ENCODE data around the gene KRT26.
"Not testable (repeated sequence)": the region's sequence is repeated elsewhere in the genome, so short reads cannot be mapped to it uniquely, and the experiment has no call there.

Gene KRT26

DNA sequence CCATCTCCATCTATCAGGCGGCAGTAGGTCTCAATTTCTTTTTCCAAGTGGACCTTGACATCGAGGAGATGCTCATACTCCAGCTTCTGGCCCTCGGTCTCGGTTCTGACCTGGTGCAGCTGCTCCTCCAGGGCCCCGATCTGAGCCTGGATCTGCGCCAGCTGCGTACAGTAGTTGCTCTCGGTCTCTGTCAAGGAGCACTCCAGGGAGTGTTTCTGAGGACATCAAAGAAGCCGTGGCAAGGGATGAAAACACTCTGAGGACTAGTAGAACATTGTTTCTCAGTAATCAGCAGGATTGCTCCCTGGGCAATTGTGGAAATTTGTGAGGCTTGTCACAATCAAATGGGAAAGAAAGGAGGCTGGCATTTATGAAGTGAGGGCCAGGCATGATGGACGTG, 21.8 kb upstream of the KRT26 start:
- no peak for DNase-seq

DNA sequence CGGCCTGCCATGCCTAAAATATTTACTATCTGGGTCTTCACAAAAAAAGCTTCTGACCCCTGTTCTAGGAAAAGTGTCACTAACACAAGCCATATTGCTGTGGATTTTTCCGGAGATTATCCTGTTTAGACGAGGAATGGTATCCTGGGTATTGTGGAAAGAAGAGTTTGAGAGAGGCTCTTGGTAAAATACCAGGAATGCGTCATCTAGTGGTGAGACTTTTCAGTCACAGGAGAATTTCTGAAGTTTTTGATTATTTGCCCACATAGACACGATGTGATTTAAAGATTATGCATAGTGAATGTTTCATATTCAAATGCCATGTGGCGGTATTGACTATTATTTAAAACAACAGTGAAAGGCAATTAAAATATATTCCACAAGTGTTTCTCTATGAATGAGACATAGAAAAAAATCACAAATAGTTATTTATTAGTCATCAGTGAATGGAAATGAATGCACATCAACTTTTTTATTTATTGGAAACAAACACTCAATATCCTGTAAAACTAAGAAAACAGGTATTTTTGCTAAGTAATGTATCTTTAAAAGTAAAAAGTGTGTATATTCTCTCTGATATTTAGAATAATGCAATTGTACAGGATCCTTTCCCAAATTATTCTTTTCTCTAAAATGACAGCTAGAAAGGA, 19.9 kb upstream of the KRT26 start:
- DNase-seq = no peak

DNA sequence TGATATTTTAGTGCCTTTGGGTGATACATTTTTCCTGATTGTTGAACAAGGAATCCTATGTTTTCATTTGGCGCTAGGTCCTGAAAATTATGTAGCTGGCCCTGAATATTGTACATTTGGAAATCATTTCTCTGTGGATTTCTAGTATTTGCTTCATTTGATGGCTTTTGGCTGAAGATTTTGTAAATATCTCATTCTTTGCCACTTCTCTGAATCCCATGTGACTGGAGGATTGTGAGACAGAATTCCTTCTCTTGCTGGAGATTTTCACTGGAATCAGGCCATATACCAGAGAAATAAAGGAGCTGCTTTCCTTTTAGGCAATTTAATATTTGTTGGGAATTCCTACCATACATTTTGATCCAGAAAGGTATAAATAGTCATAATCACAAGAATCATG, 19.1 kb upstream of the KRT26 start:
- DNase-seq = no peak

DNA sequence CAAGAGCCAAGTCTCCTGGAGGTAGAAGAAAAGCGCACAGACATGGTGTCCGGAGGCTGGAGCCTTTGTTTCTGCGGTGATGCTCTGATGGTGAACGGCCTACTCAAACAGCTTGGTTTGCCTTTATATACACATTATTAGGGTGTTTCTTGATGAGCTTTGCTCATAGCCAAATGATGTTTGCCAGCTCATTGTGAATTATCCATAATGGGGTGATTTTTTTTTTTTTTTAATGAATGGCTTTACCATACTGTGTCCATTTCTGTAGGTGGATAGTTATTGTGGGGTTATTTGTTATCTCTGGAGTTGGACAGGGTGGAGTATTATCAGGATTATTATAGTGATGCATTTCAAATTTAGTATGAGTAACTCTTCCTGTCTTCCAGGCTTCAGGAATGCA, 10.4 kb upstream of the KRT26 start, which contains the start of gene KRT27:
KRT27 (minus strand) TSS at position 101 of the 400 bp plus-strand sequence; CDS start at position 44, 57 bp downstream.
- DNase-seq = no peak

DNA sequence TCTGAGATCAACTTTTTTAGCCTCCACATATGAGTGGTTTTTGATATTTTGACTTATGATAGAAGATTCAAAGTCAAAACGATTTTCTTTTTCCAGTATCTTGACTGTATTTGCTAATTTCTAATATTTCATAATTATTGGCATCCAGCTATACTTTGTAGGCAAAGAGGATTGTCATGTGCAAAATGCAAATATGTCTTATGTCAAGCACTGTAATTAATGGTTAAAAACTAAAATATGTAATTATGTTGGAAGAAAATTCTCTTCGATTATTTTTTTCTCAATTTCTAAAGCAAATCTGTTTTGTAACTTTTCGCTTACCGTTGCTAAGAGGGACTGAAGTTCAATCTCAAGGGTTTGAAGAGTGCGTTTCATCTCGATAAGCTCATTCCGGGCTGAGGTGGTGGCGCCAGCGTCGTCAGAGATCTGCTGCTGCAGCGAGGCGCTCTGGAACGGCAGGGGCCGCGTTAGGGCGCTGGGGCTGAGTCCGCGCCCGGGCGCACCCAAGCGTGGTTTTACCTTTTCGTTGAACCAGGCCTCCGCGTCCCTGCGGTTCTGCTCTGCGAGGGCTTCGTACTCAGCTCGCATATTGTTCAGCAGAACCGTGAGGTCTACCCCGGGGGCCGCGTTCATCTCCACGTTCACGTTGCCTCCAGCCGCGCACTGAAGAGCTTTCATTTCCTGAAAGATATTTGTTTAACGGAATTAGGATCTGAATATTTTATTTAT, 7.3 kb upstream of the KRT26 start:
- peak; percentile 33 for DNase-seq

DNA sequence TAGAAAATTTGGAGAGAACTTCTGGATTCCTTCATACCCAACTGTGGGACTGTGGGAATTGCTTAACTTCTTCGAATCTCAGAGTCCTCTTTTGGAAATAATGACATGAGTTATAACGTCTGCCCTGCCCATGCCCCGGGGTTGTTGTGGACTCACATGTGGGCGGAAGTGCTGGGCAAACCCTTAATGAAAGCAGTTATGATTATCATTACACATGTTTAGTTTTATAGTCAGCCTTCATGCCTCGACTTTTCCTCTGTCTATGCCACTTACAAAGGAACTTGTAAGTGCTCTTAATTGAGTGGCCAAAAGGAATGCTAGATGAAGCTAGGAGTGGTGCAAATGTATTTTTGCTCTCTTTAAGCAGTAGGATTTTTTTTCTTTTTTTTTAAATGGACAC, 6.5 kb upstream of the KRT26 start:
- DNase-seq = no peak

DNA sequence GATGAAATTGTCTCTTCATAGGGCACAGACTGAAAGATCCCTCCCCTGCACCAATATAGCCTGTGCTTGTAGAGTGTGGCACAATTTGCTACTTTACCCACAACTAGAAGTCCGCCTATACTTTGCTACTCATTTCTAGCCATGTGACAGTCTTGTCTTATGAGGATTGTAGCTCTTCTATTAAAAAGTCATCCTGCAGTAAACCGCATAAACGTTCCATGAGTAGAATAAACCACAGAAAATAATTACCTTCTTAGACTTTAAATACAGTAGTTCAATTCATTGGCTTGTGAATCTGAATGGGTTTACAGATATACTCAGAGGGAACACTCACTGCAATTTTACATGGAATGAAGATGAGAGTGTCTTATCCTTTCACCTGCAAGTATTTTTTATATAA, 6.0 kb upstream of the KRT26 start:
- DNase-seq = no peak

DNA sequence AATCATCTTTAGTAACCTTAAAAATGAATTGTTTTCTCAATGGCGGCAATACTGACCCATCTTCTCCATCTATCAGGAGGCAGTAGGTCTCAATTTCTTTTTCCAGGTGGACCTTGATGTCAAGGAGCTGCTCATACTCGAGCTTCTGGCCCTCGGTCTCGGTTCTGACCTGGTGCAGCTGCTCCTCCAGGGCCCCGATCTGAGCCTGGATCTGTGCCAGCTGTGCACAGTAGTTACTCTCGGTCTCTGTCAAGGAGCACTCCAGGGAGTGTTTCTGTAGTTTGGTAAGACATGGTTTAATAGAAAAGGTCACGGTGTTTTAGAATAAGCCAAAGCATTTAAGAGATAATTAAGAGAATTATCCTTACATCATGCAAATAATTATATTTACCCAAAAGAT, 5.5 kb upstream of the KRT26 start:
- DNase-seq = no peak

DNA sequence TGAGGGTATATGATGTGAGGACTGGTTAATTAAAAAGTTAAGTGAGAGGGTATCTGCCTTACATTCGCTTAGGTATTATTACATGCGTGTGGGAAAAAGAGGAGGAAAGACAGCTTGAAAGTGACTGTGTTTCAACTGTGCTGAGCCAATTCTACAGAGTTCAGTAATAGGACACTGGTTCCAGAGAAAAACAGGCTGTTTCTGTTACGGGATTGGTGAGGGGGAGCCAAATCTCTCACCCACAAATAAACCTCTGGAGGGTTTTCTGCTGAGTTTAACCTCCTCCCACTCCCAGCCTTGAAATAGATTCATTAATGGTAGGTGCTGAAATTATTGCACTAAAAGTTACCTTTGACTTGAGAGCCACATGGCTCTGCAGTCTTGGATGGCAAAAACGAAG, 3.9 kb upstream of the KRT26 start:
- no peak for DNase-seq

DNA sequence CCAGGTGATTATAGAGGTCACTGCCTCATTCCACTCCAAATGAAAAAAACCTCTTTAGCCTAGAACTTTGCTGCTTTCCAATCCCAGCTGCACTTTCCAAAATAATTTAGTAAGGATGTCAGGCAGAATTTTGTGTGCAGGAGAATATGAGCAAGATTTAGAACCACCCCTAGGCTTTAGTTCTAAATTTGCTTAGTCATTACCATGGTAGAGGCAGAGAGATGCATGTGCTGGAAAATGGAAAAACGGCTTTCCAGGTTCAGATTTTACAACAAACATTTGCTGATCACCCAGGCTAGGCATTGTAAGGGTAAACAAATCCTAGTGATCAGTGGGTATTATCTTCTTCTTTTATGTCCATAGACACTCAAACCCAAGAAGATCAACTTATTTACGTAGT, 6.3 kb downstream of the KRT26 start:
- no peak for DNase-seq

DNA sequence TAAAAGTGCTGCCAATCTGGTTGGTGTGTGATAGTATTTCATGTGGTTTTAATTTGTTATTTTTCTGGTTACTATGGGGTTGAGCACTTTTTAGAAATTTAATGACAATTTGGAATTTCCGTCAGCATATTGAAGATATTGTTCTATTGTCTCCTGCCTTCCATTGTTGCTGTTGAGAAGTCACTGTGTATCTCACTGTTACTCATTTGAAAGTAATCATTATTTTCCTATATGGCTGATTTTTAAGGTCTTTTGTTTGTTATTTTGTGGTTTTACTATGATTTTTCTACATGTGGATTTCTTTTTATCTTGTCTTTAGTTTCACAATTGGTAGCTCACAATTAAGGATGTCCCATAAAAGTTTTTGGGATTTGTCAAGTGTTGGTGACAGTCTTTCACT, 8.2 kb downstream of the KRT26 start:
- DNase-seq = no peak

DNA sequence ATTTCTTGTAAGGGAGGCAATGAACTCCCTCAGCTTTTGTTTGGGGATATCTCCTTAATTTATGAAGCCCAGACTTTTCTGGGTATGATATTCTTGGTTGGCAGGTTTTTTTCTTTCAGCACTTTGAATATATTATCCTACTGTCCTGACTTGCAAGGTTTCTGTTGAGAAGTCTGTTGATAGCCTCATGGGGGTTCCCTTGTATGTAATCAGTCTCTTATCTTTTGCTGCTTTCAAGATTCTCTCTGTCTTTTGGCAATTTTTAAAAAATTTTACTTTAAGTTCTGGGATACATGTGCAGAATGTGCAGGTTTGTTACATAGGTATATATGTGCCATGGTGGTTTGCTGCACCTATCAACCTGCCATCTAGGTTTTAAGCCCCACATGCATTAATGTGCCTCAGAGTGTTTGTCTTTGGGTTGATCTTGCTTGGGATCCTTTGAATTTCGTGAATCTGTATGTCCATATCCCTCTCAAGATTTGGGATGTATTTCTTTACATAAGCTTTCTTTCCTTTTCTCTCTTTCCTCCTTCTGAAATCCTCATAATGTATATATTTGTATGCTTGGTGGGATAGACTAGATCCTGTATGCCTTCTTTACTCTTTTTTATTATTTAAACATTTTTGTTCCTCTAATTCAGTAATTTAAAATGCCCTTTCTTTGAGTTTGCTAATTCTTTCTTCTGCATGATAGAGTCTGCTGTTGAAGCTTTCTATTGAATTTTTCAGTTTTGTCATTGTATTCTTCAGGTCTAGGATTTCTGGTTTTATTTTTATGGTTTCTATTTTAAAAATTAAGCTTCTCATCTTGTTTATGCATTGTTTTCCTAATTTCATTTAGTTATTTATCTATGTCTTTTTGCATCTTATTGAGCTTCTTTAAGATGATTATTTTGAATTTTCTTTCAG, 11.6 kb downstream of the KRT26 start:
- no peak for DNase-seq

DNA sequence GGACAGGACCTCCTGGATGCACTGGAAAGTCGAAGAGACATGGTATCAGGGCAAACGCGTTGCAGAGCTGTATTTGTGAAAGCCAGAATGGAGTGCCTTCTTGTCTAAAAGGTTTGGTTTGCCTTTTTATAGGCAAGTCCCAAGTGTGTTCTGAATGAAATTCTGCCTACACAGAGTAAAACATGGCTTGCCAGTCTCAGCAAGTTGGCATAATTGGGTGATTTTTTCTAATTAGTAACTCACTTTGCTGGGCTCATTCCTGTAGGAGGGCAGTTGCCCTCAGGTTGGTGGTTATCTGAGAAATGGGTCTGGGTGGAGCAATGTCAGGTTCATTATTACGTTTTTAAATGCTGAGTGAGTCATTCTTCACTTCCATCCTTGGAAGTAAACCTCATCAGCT, 16.8 kb downstream of the KRT26 start, which contains the start of gene KRT25:
KRT25 (minus strand) TSS at position 101 of the 400 bp plus-strand sequence; CDS start at position 41, 60 bp downstream.
- DNase-seq = no peak

DNA sequence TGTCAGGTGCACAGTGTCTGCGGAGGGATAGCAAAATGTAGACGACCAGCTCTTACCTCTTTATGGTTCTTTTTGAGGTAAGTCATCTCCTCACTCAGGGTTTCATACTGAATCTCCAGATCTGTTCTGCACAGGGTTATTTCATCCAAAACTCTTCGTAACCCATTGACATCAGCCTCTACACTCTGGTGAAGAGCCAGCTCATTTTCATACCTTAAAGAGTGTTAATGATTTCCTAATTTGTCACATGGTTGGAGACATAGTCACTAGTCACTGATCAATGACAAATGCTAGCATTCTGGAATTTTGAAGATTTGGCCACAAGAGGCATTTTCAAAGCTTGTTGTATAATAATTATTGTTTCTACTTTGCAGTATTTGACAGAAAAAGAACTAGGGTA, 18.2 kb downstream of the KRT26 start:
- no peak for DNase-seq

DNA sequence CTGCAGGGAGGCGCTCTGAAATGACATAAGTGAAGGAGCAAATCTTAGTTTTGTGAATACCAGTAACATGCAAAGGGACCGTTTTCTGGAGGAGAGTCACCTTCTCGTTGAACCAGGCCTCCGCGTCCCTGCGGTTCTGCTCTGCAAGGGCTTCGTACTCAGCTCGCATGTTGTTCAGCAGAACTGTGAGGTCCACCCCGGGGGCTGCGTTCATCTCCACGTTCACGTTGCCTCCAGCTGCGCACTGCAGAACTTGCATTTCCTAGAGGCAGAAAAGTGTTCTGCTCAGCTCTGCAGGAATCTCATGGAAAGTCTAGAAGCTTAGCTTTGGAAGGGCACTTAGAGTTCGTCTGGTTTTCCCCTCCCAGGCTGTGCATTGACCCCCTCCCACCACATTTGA, 20.9 kb downstream of the KRT26 start:
- DNase-seq = no peak

DNA sequence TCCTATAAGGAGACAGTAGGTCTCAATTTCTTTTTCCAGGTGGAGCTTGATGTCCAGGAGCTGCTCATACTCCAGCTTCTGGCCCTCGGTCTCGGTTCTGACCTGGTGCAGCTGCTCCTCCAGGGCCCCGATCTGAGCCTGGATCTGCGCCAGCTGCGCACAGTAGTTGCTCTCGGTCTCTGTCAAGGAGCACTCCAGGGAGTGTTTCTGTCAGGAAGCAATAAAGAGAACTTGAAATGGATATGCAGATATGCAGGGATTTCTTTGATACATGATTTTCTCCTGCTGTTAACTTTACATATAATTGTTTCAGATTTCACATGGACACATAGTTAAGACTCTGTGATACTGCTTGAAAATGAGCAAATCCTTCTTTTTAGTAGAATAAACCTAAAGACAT, 21.6 kb downstream of the KRT26 start:
- DNase-seq = no peak

DNA sequence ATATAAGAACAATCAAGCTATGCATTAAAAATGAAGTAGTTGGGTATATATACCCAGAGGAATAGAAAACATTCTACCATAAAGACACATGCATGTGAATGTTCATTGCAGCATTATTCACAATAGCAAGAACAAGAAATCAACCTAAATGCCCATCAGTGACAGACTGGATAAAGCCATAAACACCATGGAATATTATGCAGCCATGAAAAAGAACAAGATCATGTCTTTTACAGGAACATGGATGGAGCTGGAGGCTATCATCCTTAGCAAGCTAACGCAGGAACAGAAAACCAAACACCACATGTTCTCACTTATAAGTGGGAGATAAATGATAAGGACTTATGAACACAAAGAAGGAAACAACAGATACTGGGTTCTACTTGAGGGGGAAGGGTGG, 23.3 kb downstream of the KRT26 start:
- DNase-seq = not testable (repeated sequence)

DNA sequence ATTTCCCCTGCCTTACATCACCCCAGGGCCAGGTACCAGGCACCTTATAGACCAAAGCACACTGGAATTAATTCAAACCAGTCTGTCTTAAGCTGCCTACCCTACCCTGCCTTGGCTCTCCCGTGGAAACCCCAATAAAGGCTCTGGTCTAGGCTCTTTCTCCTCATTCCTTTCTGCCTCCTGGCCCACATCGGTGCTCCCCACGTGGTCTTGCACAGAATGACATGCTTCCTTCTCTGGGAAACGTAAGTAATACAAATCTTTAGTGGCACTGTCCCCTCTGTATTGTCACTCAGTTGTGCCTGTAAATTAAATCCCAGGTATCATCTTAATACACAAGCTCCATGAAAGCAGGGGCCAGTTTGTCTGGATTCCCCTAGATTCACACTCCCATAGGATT, 33.4 kb downstream of the KRT26 start:
- no peak for DNase-seq

DNA sequence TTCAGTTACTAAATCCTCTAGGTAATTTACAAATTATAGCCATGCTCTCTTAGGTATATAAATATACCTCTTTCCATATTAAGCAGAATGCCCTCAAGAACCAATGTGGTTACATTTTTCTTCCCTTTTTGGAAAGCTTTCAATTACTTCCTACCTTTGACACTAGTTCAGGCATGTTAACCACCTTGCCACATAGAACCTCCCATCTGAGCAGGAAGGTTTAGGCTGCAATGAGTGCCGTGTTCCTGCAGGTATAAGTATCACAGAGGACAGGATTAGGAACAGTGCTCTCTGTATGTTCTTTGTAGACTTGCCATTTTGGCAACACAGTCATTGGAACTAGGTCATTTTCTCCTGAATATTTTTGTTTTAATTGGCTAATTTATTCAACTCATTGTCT, 37.0 kb downstream of the KRT26 start:
- DNase-seq = no peak

DNA sequence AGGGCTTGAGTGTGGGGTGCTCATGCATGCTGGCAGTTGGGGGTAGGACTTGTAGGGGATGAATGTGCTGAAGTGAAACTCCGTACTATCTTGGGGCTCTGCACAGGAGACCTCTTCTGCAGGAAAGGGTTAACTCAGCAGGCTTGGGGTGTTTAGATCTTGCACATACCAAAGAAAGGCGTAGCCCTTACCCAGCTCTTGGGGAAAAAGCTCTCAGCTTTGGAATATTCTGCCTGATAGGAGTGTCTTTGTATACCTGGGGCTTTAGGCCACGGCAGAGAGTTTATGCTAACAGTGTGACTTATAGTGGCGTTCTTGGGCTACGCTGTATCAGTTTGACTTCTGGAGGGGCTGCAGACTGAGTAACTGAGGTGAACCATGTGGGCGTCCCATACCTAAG, 38.0 kb downstream of the KRT26 start:
- no peak for DNase-seq

DNA sequence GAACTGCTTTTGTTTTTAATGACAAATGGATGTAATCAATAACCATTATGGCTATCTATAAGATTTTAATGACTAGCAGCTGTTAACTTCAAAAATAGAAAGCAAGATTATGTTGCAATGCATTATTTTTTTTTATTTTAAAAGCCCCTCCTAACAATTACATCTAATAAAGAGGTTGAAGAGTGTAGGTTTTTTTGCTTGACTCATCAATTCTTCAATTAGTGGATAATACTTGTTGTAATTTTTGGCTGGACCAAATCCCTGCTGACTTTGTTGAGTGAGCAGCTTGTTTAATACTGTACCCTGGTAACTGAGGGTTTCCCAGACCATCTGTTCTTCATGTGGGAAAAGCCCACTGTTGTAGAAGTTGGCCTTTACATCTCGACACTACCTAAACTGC, 41.0 kb downstream of the KRT26 start:
- no peak for DNase-seq

DNA sequence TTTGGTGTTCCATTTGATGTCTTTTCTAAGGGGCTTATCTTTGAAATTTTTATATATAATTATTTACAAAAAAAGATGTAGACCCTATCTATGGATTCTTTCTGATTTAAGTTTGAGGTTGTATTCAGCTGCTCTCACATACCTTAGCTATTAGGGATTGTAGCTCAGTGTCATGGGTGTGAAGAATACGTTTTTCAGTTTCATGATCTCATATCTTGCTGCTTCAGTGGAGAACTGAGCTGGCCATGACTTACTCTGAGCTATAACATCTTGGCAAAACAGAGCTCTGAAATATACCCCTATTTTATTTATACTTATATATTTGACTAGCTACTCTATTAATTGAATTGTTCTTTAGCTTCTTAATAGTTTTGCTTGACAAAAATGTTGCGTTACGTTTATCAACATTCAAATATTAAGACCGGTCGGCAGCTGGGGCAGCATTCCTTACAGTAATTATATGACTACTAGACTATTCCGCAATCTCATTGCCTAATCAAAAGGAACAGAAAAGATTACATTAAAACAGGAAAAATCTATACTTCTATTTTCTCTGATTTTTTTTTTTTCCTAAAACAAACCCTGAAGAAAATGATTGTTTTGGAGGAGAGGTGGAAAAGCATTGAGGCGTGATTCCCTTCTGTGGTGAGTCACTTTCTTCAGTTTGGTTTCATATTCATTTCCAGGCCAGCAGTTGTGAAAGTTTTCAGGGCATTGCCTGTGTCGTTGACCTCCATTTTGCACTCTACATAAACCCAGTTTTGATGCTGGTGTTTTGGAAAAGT, 44.4 kb downstream of the KRT26 start:
- no peak for DNase-seq

DNA sequence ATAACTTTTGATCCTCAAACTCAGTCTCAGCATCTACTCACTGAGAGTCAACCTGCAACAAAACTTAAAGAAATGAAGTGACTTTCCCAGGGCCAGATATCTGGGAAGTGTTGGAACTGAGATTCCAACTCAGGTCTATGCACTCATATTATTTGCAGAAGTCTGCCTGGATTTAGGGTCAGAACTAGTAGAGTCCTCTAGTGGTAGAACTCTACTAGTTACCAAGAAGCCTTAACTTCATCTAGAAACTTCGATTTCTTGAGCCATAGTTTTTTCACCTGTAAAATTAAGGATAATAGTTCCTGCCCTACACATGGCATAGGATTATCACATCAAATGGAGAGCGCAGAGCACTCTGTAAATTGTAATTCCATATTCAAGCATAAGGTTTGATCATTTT, 45.1 kb downstream of the KRT26 start:
- DNase-seq = no peak
